ENCODE data around the gene ZBTB7B. TPM values are rescaled to one million over a fixed set of nuclear protein-coding genes. Genes with fewer than 3 reads are reported as not detected.

The ZBTB7B gene
- total RNA-seq, 2 experiments from 2014 or later = 22.8 to 25.1 TPM

- Mint-ChIP-seq H3K36me3 (ENCODE audit: low read depth) (no peaks in the 10 kb centered on the region), H3K9me3 (no peaks in the 10 kb centered on the region), H3K4me1 (ENCODE audit: low read depth) (peaks cover 9% of the 10 kb centered on the region), H3K27ac (no peak overlapping the region), H3K4me3 (no peak overlapping the region), H3K27me3 (no peaks in the 10 kb centered on the region)
- Histone ChIP-seq H3K4me1 (ENCODE audit: insufficient read depth, low read length) (peaks cover 4% of the 10 kb centered on the region), H3K27ac (ENCODE audit: low read depth in 1 of 2, low read length in 2 of 2) (no peak overlapping the region), H3K9me3 (ENCODE audit: control insufficient read depth in 1 of 2, insufficient read depth in 1 of 2, low read length in 2 of 2) (no peaks in the 10 kb centered on the region), H3K27me3 (ENCODE audit: control insufficient read depth in 1 of 2, insufficient read depth in 2 of 2, low read length in 2 of 2) (no peaks in the 10 kb centered on the region), H3K36me3 (ENCODE audit: insufficient read depth, low read length) (no peaks in the 10 kb centered on the region), H3K4me3 (ENCODE audit: low read length) (no peak overlapping the region)
- ATAC-seq (ENCODE audit: poor library complexity) (no peak), DNase-seq (no peak)
- POLR2A ChIA-PET = no interaction called here
- CTCF ChIA-PET = interaction anchor here (2.4 to 3.5 kb wide), 2 partner anchors 19 to 26 kb away, joined by 8 to 15 read pairs; no protein-coding TSS in a partner anchor
- no peak for TF ChIP-seq CTCF (IDR thresholded peaks at IDR 0.05)
- intact Hi-C loops (cut with DNase I, micrococcal nuclease) = no loop called here
Measured at GRCh38 chr1:155042789-155043188, 40.2 kb downstream of the ZBTB7B start.

GRCh38 chr1:155043301-155043702 is 40.7 kb downstream of the ZBTB7B start:
- H3K4me1 Mint-ChIP-seq (ENCODE audit: low read depth) = peaks cover 9% of the 10 kb centered on the region
- ChIA-PET POLR2A (interaction anchor here (0.6 to 1.2 kb wide), 2 partner anchors 88 to 544 kb away, joined by 3 read pairs; no protein-coding TSS in a partner anchor), CTCF (interaction anchor here (1.5 to 3.5 kb wide), 4 partner anchors 18 to 42 kb away, joined by 3 to 38 read pairs (median 13); partner anchors contain the start of gene EFNA4)
- Histone ChIP-seq H3K9me3 (ENCODE audit: control insufficient read depth in 1 of 2, insufficient read depth in 1 of 2, low read length in 2 of 2) (no peaks in the 10 kb centered on the region), H3K4me1 (ENCODE audit: insufficient read depth, low read length) (peaks cover 4% of the 10 kb centered on the region), H3K27ac (ENCODE audit: low read depth in 1 of 2, low read length in 2 of 2) (no peak overlapping the region), H3K4me3 (ENCODE audit: low read length) (no peak overlapping the region), H3K27me3 (ENCODE audit: control insufficient read depth in 1 of 2, insufficient read depth in 2 of 2, low read length in 2 of 2) (no peaks in the 10 kb centered on the region), H3K36me3 (ENCODE audit: insufficient read depth, low read length) (no peaks in the 10 kb centered on the region)
- intact Hi-C loops (cut with DNase I, micrococcal nuclease) = no loop called here
- DNase-seq = no peak
- no peak overlapping the region for H3K27ac Mint-ChIP-seq
- H3K9me3 Mint-ChIP-seq = no peaks in the 10 kb centered on the region
- no peak overlapping the region for H3K4me3 Mint-ChIP-seq
- no peaks in the 10 kb centered on the region for H3K36me3 Mint-ChIP-seq (ENCODE audit: low read depth)
- no peak for ATAC-seq (ENCODE audit: poor library complexity)
- TF ChIP-seq CTCF (IDR thresholded peaks at IDR 0.05) = no peak
- no peaks in the 10 kb centered on the region for H3K27me3 Mint-ChIP-seq

- H3K4me1 Mint-ChIP-seq (ENCODE audit: low read depth) = peaks cover 9% of the 10 kb centered on the region
- ATAC-seq (ENCODE audit: poor library complexity) (no peak), DNase-seq (no peak)
- H3K4me3 Mint-ChIP-seq = no peak overlapping the region
- TF ChIP-seq CTCF (IDR thresholded peaks at IDR 0.05) = no peak
- no peak overlapping the region for H3K27ac Mint-ChIP-seq
- no peaks in the 10 kb centered on the region for H3K36me3 Mint-ChIP-seq (ENCODE audit: low read depth)
- Histone ChIP-seq H3K27me3 (ENCODE audit: control insufficient read depth in 1 of 2, insufficient read depth in 2 of 2, low read length in 2 of 2) (no peaks in the 10 kb centered on the region), H3K36me3 (ENCODE audit: insufficient read depth, low read length) (no peaks in the 10 kb centered on the region), H3K4me1 (ENCODE audit: insufficient read depth, low read length) (peaks cover 4% of the 10 kb centered on the region), H3K4me3 (ENCODE audit: low read length) (no peak overlapping the region), H3K27ac (ENCODE audit: low read depth in 1 of 2, low read length in 2 of 2) (no peak overlapping the region), H3K9me3 (ENCODE audit: control insufficient read depth in 1 of 2, insufficient read depth in 1 of 2, low read length in 2 of 2) (no peaks in the 10 kb centered on the region)
- H3K9me3 Mint-ChIP-seq = no peaks in the 10 kb centered on the region
- CTCF ChIA-PET = interaction anchor here (0.7 to 3.5 kb wide), 7 partner anchors 17 to 124 kb away, joined by 3 to 38 read pairs (median 7); partner anchors contain the start of genes EFNA4 and FLAD1
- intact Hi-C loops (cut with DNase I, micrococcal nuclease) = no loop called here
- H3K27me3 Mint-ChIP-seq = no peaks in the 10 kb centered on the region
- POLR2A ChIA-PET = interaction anchor here (0.6 to 1.2 kb wide), 3 partner anchors 21 to 545 kb away, joined by 3 read pairs; no protein-coding TSS in a partner anchor
Measured at GRCh38 chr1:155043793-155044192, 41.2 kb downstream of the ZBTB7B start.

Measured in CD4-positive, alpha-beta T cell (primary cell).